HG02970 (cell line): ENCODE measurements around the gene EPC1.
"Not testable (repeated sequence)": the region's sequence is repeated elsewhere in the genome, so short reads cannot be mapped to it uniquely, and the experiment has no call there.

Experiments used
- ATAC-seq: cut with Tn5 transposase; IDR thresholded peaks from one replicate; pipeline ENCODE4 v1.9.1; 2021; ENCODE audit warnings: mild to moderate bottlenecking, moderate library complexity, moderate number of reproducible peaks; ENCODE audit not compliant: unreplicated experiment, low FRiP score

The EPC1 gene

GRCh38 chr10:32241946-32242345 lies 105.0 kb downstream of the EPC1 start:
- ATAC-seq, result no peak

GRCh38 chr10:32240471-32240870 lies 106.5 kb downstream of the EPC1 start:
- no peak for ATAC-seq

- ATAC-seq, result no peak
Measured at GRCh38 chr10:32239769-32240168, 107.2 kb downstream of the EPC1 start.

- ATAC-seq, result no peak
Measured at GRCh38 chr10:32237644-32238345, 109.2 kb downstream of the EPC1 start.

- no peak for ATAC-seq
Measured at GRCh38 chr10:32234471-32234870, 112.5 kb downstream of the EPC1 start.

- not testable (repeated sequence) for ATAC-seq
Measured at GRCh38 chr10:32233375-32233774, 113.6 kb downstream of the EPC1 start.

- no peak for ATAC-seq
Measured at GRCh38 chr10:32232378-32232777, 114.6 kb downstream of the EPC1 start.

GRCh38 chr10:32229788-32230187 lies 117.2 kb downstream of the EPC1 start:
- ATAC-seq, result not testable (repeated sequence)

- ATAC-seq, result no peak
Measured at GRCh38 chr10:32229170-32229569, 117.8 kb downstream of the EPC1 start.

GRCh38 chr10:32227802-32228201 lies 119.2 kb downstream of the EPC1 start:
- ATAC-seq, result no peak

GRCh38 chr10:32226624-32227023 lies 120.3 kb downstream of the EPC1 start:
- no peak for ATAC-seq

GRCh38 chr10:32225976-32226375 lies 121.0 kb downstream of the EPC1 start:
- no peak for ATAC-seq

- ATAC-seq, result not testable (repeated sequence)
Measured at GRCh38 chr10:32222376-32222775, 124.6 kb downstream of the EPC1 start.

GRCh38 chr10:32219156-32219555 lies 127.8 kb downstream of the EPC1 start:
- ATAC-seq, result not testable (repeated sequence)

GRCh38 chr10:32218206-32219044 lies 128.5 kb downstream of the EPC1 start:
- not testable (repeated sequence) for ATAC-seq
